Gastrocnemius medialis (tissue), 4 donors: ENCODE results near the gene USH2A.

ENCODE experiments used
- CTCF ChIP-seq, 5 experiments: fragments of 450-650 bp in 3 of 5; fragments of 200-600 bp in 2 of 5; sonication (generic) in 2 of 5; IDR thresholded peaks in 4 of 5; conservative IDR thresholded peaks in 1 of 5; 1 replicate in 4 of 5; 2 replicates in 1 of 5; pipeline ENCODE4 v1.5.1; 2016 to 2019; ENCODE audit warnings: antibody characterized with exemption in 5 of 5, mild to moderate bottlenecking in 3 of 5, moderate library complexity in 3 of 5
- POLR2A ChIP-seq, 2 donors: fragments of 450-650 bp; IDR thresholded peaks; one replicate each; pipeline ENCODE4 v1.6.1; 2017; ENCODE audit warnings: antibody characterized with exemption in 2 of 2, mild to moderate bottlenecking in 2 of 2, moderate library complexity in 2 of 2

GRCh38 chr1:216270086-216270773, 153.0 kb downstream of the USH2A start:
- TF ChIP-seq CTCF (IDR thresholded peaks at IDR 0.05 in 4 of 5, conservative IDR thresholded peaks at IDR 0.05 in 1 of 5) (no peak), POLR2A (IDR thresholded peaks at IDR 0.05) (no peak)
